H1 (cell line): ENCODE measurements around the gene RHBDD1. TPM values are rescaled to one million over a fixed set of nuclear protein-coding genes. Genes with fewer than 3 reads are reported as not detected.

ENCODE experiments used
- BRCA1 ChIP-seq: IDR thresholded peaks from 2 replicates; pipeline ENCODE4 v1.6.1; 2012; ENCODE audit warnings: low read depth, low read length, improper control_type of control experiment
- CHD7 ChIP-seq: fragments of 300-600 bp; sonication (generic); IDR thresholded peaks from 2 replicates; pipeline ENCODE4 v1.7.1; 2012; ENCODE audit warnings: low read length, moderate library complexity, mild to moderate bottlenecking, inconsistent platforms; ENCODE audit not compliant: insufficient replicate concordance
- FOSL1 ChIP-seq: IDR thresholded peaks from 2 replicates; pipeline ENCODE4 v1.6.1; 2011; ENCODE audit warnings: mild to moderate bottlenecking, low read depth, low read length, moderate library complexity; ENCODE audit not compliant: insufficient read depth
- KDM1A ChIP-seq: fragments of 200-600, 300-600 bp; sonication (generic); IDR thresholded peaks from 2 replicates; pipeline ENCODE4 v1.7.1; 2016; ENCODE audit warnings: mild to moderate bottlenecking, low read length, borderline replicate concordance
- MAFK ChIP-seq: IDR thresholded peaks from 2 replicates; pipeline ENCODE4 v1.6.1; 2012; ENCODE audit warnings: low read depth, mild to moderate bottlenecking, improper control_type of control experiment, low read length
- NRF1 ChIP-seq: IDR thresholded peaks from 2 replicates; pipeline ENCODE4 v1.6.1; 2011; ENCODE audit warnings: mild to moderate bottlenecking, low read depth, low read length, improper control_type of control experiment
- polyA plus RNA-seq, 7 experiments: library from polyadenylated mRNA; depleted of rRNA in 3 of 7; stranded (reverse) in 5 of 7; unstranded in 2 of 7; fragments of >200 nt in 5 of 7; fragments of 200-250 nt in 2 of 7; gene quantifications; 1 replicate in 5 of 7; 2 replicates in 1 of 7; 4 replicates in 1 of 7; pipeline versions ENCODE4 v1.2.1 to v1.2.3, GENCODE V29; 2011 to 2013; ENCODE audit warnings: missing spikeins in 2 of 7, mixed read lengths in 2 of 7
- total RNA-seq: library from RNA; stranded (reverse); fragmentation: NEBNext Ultra II Directional; extraction: Animal tissue kit (Norgen Biotek cat#: 25700); gene quantifications from 2 replicates; pipeline ENCODE4 v1.2.1, GENCODE V29; 2021

The RHBDD1 gene
- total and polyA plus RNA-seq, 2 of the 8 experiments (the other 6 are each of a cell fraction or from before 2014, with no cell fraction given) = 10.5 to 23.1 TPM

DNA sequence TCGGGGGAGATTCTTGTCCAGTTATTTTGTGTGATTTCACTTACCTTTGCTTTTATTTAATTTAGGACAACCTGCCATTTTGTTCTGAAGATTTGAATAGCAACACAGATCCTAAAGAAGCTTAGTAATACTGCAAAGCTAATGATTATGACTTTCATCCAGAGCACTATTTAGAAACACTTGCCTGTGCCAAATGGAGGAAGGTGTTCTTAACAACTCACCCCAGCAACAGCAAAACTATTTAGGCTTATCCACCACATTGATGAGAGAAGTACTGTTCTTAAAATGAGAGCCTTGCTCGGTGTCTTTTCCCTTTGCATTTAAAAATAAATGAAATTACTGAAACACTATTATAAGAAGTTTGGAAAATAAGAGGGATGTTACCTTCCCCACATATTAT is 59.7 kb downstream of the RHBDD1 start (continued):
- no peak for TF ChIP-seq CHD7
- no peak for TF ChIP-seq KDM1A
- TF ChIP-seq BRCA1 = no peak
- TF ChIP-seq NRF1 = no peak
- no peak for TF ChIP-seq FOSL1
- TF ChIP-seq MAFK = no peak
